A549 (cell line): ENCODE measurements around the gene PGGHG. TPM values are rescaled to one million over a fixed set of nuclear protein-coding genes. Genes with fewer than 3 reads are reported as not detected.
A peak's percentile ranks its signal among the peaks of the same experiment; 100 is the strongest.

ENCODE experiments used
- ATAC-seq, 2 experiments: fragments of 200-7000 bp in 1 of 2; fragments of >200 bp in 1 of 2; cut with Nextera tagmentation in 1 of 2; cut with Tn5 transposase in 1 of 2; 3 replicates each; pipeline versions ENCODE4 v1.8.0 to v1.9.1; 2018 to 2020; ENCODE audit warnings: mild to moderate bottlenecking in 1 of 2, moderate library complexity in 1 of 2
- CTCF ChIA-PET: fragments of 300-600 bp; sonication (Branson Sonifier 250); formaldehyde crosslinking; extraction: SDS; loops from one replicate; lab custom pipeline; 2021; ENCODE audit warnings: antibody characterized with exemption, inconsistent platforms; lab: Yijun Ruan, JAX
- POLR2A ChIA-PET: fragments of 350-600 bp; formaldehyde crosslinking; extraction: SDS; loops from one replicate; lab custom pipeline; 2021; ENCODE audit warnings: antibody characterized with exemption, inconsistent platforms; lab: Yijun Ruan, JAX
- DNase-seq, 2 experiments: peaks; one replicate each; pipeline versions ENCODE4 v3.0.0 to v3.0.0-alpha.2; 2011 to 2016; ENCODE audit warnings: low read depth in 1 of 2, low spot score in 1 of 2
- FAIRE-seq: peaks from 2 replicates; lab custom pipeline; 2011; peaks lifted over from hg19 to GRCh38; lab: Jason Lieb, UNC
- H3K27ac ChIP-seq, 2 experiments: fragments of >200 bp; sonication (Bioruptor Twin); formaldehyde crosslinking; 3 replicates each; pipeline ENCODE4 v1.5.1; 2016 to 2017
- H3K4me1 ChIP-seq: fragments of >200 bp; sonication (Bioruptor Twin); formaldehyde crosslinking; 3 replicates; pipeline ENCODE4 v1.6.1; 2016
- H3K4me2 ChIP-seq: fragments of >200 bp; sonication (Bioruptor Twin); formaldehyde crosslinking; 3 replicates; pipeline ENCODE4 v1.6.1; 2016
- H3K4me3 ChIP-seq: fragments of >200 bp; sonication (Bioruptor Twin); formaldehyde crosslinking; 3 replicates; pipeline ENCODE4 v1.5.1; 2016
- H3K9me3 ChIP-seq: fragments of >200 bp; sonication (Bioruptor Twin); formaldehyde crosslinking; 3 replicates; pipeline ENCODE4 v1.6.1; 2016
- CBX8 ChIP-seq: fragments of 200-600 bp; sonication (generic); IDR thresholded peaks from 2 replicates; pipeline ENCODE4 v1.6.1; 2016
- CEBPB ChIP-seq, 2 experiments: fragments of >200 bp in 1 of 2; sonication (Bioruptor Twin) in 1 of 2; formaldehyde crosslinking in 1 of 2; IDR thresholded peaks; 2 replicates each; pipeline ENCODE4 v1.6.1; 2012 to 2016
- FOSB ChIP-seq: fragments of 250-450 bp; sonication (Bioruptor Pico); IDR thresholded peaks from 2 replicates; pipeline ENCODE4 v1.5.0; 2020; ENCODE audit warnings: mild to moderate bottlenecking, moderate library complexity
- FOSL2 ChIP-seq, 2 experiments: fragments of 450-650 bp in 1 of 2; fragments of >200 bp in 1 of 2; sonication (Bioruptor Twin) in 1 of 2; formaldehyde crosslinking; IDR thresholded peaks; 2 replicates each; pipeline versions ENCODE4 v1.5.0 to v1.6.1; 2016 to 2020; ENCODE audit warnings: mild to moderate bottlenecking in 1 of 2, moderate library complexity in 1 of 2
- JUNB ChIP-seq: fragments of >200 bp; sonication (Bioruptor Twin); formaldehyde crosslinking; IDR thresholded peaks from 2 replicates; pipeline ENCODE4 v1.6.1; 2016
- NFE2L2 ChIP-seq: fragments of 150-350 bp; conservative IDR thresholded peaks from 2 replicates; pipeline ENCODE4 v1.6.1; 2014; ENCODE audit warnings: low read length
- POLR2A ChIP-seq: IDR thresholded peaks from 2 replicates; pipeline ENCODE4 v1.6.1; 2012; ENCODE audit warnings: mild to moderate bottlenecking, low read length
- WGBS: methylation state at CpG from one replicate; pipeline ENCODE4 v1.1.6; 2017; ENCODE audit errors: missing lambda C conversion rate; 5-methylcytosine and 5-hydroxymethylcytosine counted together
- polyA plus RNA-seq, 4 experiments: library from polyadenylated mRNA; depleted of rRNA in 3 of 4; stranded (reverse); fragments of >200 nt; fragmentation: RNase III in 1 of 4; extraction: RNeasy Plus Mini Kit Qiagen cat#74134 plus additional on column Dnase treatment in 1 of 4; gene quantifications; 2 replicates in 3 of 4; 3 replicates in 1 of 4; pipeline ENCODE4 v1.2.3, GENCODE V29; 2011 to 2017
- TF ChIP-seq, protein P1 (sequence below): fragments of 250-450 bp; sonication (Bioruptor Pico); IDR thresholded peaks from 2 replicates; pipeline ENCODE4 v1.5.0; 2020; ENCODE audit warnings: low read depth, mild to moderate bottlenecking, moderate library complexity
- TF ChIP-seq, protein P2 (sequence below): fragments of >200 bp; sonication (Bioruptor Twin); formaldehyde crosslinking; IDR thresholded peaks from 3 replicates; pipeline ENCODE4 v1.5.1; 2016
- TF ChIP-seq, protein P3 (sequence below): IDR thresholded peaks from 2 replicates; pipeline ENCODE4 v1.6.1; 2012; ENCODE audit warnings: low read depth, borderline replicate concordance
- TF ChIP-seq, protein P4 (sequence below): fragments of >200 bp; sonication (Bioruptor Twin); formaldehyde crosslinking; IDR thresholded peaks from 3 replicates; pipeline ENCODE4 v1.6.1; 2016
- TF ChIP-seq, protein P5 (sequence below): fragments of >200 bp; sonication (Bioruptor Twin); formaldehyde crosslinking; IDR thresholded peaks from 2 replicates; pipeline ENCODE4 v1.6.1; 2016
- TF ChIP-seq, protein P6 (sequence below): IDR thresholded peaks from 2 replicates; pipeline ENCODE4 v1.6.1; 2012
- TF ChIP-seq, protein P7 (sequence below): fragments of 200-600 bp; sonication (generic); IDR thresholded peaks from 2 replicates; pipeline ENCODE4 v1.6.1; 2016; ENCODE audit warnings: antibody characterized with exemption, mild to moderate bottlenecking, moderate library complexity

The PGGHG gene
- polyA plus RNA-seq, 2 of the 4 experiments (the other 2 are of a cell fraction), result 7.2 to 19.5 TPM

DNA sequence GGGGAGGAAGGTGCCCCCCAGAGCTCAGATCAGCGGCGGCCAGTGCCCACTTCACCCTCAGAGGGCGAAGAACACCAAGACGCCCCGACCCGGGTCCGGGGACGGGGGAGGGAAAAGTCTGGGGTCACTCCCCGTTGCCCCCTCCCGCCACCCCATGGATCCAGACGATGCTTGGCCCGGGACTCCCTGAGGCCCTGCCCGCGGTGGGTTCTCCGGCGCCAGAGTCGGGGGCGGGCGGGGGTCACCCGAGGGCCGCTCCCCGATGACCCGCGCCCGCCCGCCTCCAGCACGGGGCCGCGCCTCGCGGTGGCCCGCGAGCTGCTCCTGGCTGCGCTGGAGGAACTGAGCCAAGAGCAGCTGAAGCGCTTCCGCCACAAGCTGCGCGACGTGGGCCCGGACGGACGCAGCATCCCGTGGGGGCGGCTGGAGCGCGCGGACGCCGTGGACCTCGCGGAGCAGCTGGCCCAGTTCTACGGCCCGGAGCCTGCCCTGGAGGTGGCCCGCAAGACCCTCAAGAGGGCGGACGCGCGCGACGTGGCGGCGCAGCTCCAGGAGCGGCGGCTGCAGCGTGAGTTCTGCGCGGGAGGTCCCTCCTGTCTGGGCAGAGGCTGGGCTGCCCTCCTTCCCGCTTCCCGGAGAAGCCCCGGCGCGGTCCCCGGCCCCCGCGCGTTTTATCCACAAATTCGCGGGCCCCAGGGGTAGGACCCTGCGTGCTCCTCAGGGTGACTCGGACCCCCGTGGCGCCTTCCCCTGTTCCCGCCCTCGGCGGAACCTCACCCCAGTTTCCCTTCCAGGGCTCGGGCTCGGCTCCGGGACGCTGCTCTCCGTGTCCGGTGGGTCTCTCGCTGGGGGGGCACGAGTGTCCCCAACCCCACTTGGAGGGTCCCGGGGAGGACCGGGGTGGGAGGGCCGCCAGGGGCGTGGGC is 9.6 kb upstream of the PGGHG start:
- H3K4me3 ChIP-seq, result peak overlapping the region; percentile 33; the same call in 2 of the 3 replicates
- 0 out of 6 replicates have a peak overlapping the region, but pooled peaks of 1 of the 2 experiments have one; percentile 6 for H3K27ac ChIP-seq
- H3K4me2 ChIP-seq, result peak overlapping the region; percentile 85
- POLR2A ChIA-PET, result interaction anchor here (0.5 kb wide), 1 partner anchor 75 kb away, joined by 4 read pairs; no protein-coding TSS in a partner anchor
- FAIRE-seq (no peak), DNase-seq (no peak), ATAC-seq (no peak)
- H3K9me3 ChIP-seq, result no peaks in the 10 kb centered on the region; the same call in 2 of the 3 replicates
- TF ChIP-seq CEBPB (IDR thresholded peaks at IDR 0.05) (no peak), CBX8 (no peak), FOSB (CRISPR knock-in tag) (no peak), FOSL2 (IDR thresholded peaks at IDR 0.05) (no peak), FOSL2 (CRISPR knock-in tag; IDR thresholded peaks at IDR 0.05) (no peak), JUNB (no peak), POLR2A (no peak), NFE2L2 (no peak)
- TF ChIP-seq, protein P1, sequence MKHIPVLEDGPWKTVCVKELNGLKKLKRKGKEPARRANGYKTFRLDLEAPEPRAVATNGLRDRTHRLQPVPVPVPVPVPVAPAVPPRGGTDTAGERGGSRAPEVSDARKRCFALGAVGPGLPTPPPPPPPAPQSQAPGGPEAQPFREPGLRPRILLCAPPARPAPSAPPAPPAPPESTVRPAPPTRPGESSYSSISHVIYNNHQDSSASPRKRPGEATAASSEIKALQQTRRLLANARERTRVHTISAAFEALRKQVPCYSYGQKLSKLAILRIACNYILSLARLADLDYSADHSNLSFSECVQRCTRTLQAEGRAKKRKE, result no peak
- TF ChIP-seq, protein P2, sequence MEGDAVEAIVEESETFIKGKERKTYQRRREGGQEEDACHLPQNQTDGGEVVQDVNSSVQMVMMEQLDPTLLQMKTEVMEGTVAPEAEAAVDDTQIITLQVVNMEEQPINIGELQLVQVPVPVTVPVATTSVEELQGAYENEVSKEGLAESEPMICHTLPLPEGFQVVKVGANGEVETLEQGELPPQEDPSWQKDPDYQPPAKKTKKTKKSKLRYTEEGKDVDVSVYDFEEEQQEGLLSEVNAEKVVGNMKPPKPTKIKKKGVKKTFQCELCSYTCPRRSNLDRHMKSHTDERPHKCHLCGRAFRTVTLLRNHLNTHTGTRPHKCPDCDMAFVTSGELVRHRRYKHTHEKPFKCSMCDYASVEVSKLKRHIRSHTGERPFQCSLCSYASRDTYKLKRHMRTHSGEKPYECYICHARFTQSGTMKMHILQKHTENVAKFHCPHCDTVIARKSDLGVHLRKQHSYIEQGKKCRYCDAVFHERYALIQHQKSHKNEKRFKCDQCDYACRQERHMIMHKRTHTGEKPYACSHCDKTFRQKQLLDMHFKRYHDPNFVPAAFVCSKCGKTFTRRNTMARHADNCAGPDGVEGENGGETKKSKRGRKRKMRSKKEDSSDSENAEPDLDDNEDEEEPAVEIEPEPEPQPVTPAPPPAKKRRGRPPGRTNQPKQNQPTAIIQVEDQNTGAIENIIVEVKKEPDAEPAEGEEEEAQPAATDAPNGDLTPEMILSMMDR, result no peak
- TF ChIP-seq, protein P3, sequence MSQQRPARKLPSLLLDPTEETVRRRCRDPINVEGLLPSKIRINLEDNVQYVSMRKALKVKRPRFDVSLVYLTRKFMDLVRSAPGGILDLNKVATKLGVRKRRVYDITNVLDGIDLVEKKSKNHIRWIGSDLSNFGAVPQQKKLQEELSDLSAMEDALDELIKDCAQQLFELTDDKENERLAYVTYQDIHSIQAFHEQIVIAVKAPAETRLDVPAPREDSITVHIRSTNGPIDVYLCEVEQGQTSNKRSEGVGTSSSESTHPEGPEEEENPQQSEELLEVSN, result no peak
- TF ChIP-seq, protein P4, sequence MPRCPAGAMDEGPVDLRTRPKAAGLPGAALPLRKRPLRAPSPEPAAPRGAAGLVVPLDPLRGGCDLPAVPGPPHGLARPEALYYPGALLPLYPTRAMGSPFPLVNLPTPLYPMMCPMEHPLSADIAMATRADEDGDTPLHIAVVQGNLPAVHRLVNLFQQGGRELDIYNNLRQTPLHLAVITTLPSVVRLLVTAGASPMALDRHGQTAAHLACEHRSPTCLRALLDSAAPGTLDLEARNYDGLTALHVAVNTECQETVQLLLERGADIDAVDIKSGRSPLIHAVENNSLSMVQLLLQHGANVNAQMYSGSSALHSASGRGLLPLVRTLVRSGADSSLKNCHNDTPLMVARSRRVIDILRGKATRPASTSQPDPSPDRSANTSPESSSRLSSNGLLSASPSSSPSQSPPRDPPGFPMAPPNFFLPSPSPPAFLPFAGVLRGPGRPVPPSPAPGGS, result no peak
- TF ChIP-seq, protein P5, sequence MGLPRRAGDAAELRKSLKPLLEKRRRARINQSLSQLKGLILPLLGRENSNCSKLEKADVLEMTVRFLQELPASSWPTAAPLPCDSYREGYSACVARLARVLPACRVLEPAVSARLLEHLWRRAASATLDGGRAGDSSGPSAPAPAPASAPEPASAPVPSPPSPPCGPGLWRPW, result no peak
- TF ChIP-seq, protein P6, sequence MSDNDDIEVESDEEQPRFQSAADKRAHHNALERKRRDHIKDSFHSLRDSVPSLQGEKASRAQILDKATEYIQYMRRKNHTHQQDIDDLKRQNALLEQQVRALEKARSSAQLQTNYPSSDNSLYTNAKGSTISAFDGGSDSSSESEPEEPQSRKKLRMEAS, result no peak
- TF ChIP-seq, protein P7, sequence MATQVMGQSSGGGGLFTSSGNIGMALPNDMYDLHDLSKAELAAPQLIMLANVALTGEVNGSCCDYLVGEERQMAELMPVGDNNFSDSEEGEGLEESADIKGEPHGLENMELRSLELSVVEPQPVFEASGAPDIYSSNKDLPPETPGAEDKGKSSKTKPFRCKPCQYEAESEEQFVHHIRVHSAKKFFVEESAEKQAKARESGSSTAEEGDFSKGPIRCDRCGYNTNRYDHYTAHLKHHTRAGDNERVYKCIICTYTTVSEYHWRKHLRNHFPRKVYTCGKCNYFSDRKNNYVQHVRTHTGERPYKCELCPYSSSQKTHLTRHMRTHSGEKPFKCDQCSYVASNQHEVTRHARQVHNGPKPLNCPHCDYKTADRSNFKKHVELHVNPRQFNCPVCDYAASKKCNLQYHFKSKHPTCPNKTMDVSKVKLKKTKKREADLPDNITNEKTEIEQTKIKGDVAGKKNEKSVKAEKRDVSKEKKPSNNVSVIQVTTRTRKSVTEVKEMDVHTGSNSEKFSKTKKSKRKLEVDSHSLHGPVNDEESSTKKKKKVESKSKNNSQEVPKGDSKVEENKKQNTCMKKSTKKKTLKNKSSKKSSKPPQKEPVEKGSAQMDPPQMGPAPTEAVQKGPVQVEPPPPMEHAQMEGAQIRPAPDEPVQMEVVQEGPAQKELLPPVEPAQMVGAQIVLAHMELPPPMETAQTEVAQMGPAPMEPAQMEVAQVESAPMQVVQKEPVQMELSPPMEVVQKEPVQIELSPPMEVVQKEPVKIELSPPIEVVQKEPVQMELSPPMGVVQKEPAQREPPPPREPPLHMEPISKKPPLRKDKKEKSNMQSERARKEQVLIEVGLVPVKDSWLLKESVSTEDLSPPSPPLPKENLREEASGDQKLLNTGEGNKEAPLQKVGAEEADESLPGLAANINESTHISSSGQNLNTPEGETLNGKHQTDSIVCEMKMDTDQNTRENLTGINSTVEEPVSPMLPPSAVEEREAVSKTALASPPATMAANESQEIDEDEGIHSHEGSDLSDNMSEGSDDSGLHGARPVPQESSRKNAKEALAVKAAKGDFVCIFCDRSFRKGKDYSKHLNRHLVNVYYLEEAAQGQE, result no peak
- peaks cover 14% of the 10 kb centered on the region; the same call in 1 of the 3 replicates for H3K4me1 ChIP-seq
- CTCF ChIA-PET, result interaction anchor here (0.9 to 3.1 kb wide), 3 partner anchors 20 to 60 kb away, joined by 3 to 12 read pairs (median 3); no protein-coding TSS in a partner anchor
- WGBS, result 69% methylated on average over 55 of the region's 97 CpGs
